Small intestine (tissue), 7 donors: ENCODE data around the gene BMPR2. TPM values are rescaled to one million over a fixed set of nuclear protein-coding genes. Genes with fewer than 3 reads are reported as not detected.

Experiments used
- DNase-seq, 2 donors: peaks; one replicate each; pipeline versions ENCODE4 v3.0.0 to v3.0.0-alpha.2; 2013
- FAIRE-seq: peaks from 2 replicates; lab custom pipeline; 2012; peaks lifted over from hg19 to GRCh38; lab: Jason Lieb, UNC
- H3K27ac ChIP-seq, 3 donors: one replicate each; pipeline ENCODE4 v1.5.1; 2013; ENCODE audit warnings: low read length in 2 of 3, mild to moderate bottlenecking in 2 of 3, control low read depth in 1 of 3, inconsistent platforms in 1 of 3, low read depth in 1 of 3, moderate library complexity in 1 of 3
- H3K27me3 ChIP-seq, 3 donors: one replicate each; pipeline ENCODE4 v1.6.1; 2013; ENCODE audit warnings: low read length in 3 of 3, inconsistent platforms in 1 of 3; ENCODE audit not compliant: control insufficient read depth in 3 of 3, insufficient read depth in 3 of 3
- H3K36me3 ChIP-seq, 3 donors: one replicate each; pipeline ENCODE4 v1.6.1; 2013; ENCODE audit warnings: low read length in 3 of 3, inconsistent platforms in 1 of 3, low read depth in 1 of 3, mild to moderate bottlenecking in 1 of 3, moderate library complexity in 1 of 3; ENCODE audit not compliant: control insufficient read depth in 3 of 3, insufficient read depth in 2 of 3
- H3K4me1 ChIP-seq, 3 donors: one replicate each; pipeline ENCODE4 v1.6.1; 2013; ENCODE audit warnings: low read length in 2 of 3, inconsistent platforms in 1 of 3, low read depth in 1 of 3, mild to moderate bottlenecking in 1 of 3, moderate library complexity in 1 of 3; ENCODE audit not compliant: control insufficient read depth in 3 of 3, insufficient read depth in 2 of 3
- H3K4me3 ChIP-seq, 3 donors: one replicate each; pipeline ENCODE4 v1.5.1; 2013; ENCODE audit warnings: low read length in 3 of 3, control low read depth in 1 of 3, inconsistent platforms in 1 of 3, low read depth in 1 of 3, mild to moderate bottlenecking in 1 of 3, moderate library complexity in 1 of 3
- H3K9me3 ChIP-seq, 2 donors: one replicate each; pipeline ENCODE4 v1.6.1; 2013; ENCODE audit warnings: low read depth in 1 of 2, low read length in 1 of 2; ENCODE audit not compliant: control insufficient read depth in 2 of 2, insufficient read depth in 1 of 2
- WGBS, 3 donors: extraction: QIAGEN DNeasy Blood & Tissue Kit; methylation state at CpG; one replicate each; pipeline ENCODE4 v1.1.7; 2013; 5-methylcytosine and 5-hydroxymethylcytosine counted together
- polyA plus RNA-seq, 4 donors: library from polyadenylated mRNA; stranded (reverse) in 3 of 4; unstranded in 1 of 4; fragments of 200-250 nt in 3 of 4; fragments of 120-200 nt in 1 of 4; gene quantifications; one replicate each; pipeline versions ENCODE4 v1.2.1 to v1.2.3, GENCODE V29; 2013
- donor health status: healthy with polysubstance abuse.
- donor health status: control.
- donor health status: control.
- donor health status: Bipolar disorder and iron deficiency.
- donor health status: healthy.

Gene BMPR2
- polyA plus RNA-seq, 4 donors, result 2.2 to 22.8 (median 6.5) TPM

DNA sequence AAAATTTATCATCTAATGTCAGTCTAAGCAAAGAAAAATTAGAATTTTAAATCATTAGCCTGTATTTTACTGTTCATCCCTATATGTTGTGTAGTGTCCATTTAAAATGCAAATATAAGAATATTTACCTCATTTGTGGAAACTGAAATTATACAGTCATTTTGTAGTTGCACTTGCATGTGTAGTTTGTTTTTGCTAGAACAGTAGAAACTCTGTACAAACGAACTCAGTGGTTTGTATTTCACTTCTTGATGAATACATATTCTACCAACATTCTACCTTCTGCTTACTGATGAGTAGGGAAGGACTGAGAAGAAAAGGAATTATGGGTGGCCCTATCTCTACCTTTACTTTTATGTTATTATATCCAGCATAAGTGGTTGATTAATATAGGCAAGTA is 29.7 kb downstream of the BMPR2 start:
- Histone ChIP-seq H3K4me1 (no peaks in the 10 kb centered on the region), H3K27me3 (no peaks in the 10 kb centered on the region), H3K9me3 (no peaks in the 10 kb centered on the region), H3K4me3 (no peak overlapping the region), H3K36me3 (peaks cover 0 to 12% (median 0%) of the 10 kb centered on the region in 3 donors), H3K27ac (no peak overlapping the region)
- DNase-seq (no peak), FAIRE-seq (no peak)
- 59 to 65% (median 62%) methylated on average over 1 of the region's 1 CpG for WGBS, 3 donors

DNA sequence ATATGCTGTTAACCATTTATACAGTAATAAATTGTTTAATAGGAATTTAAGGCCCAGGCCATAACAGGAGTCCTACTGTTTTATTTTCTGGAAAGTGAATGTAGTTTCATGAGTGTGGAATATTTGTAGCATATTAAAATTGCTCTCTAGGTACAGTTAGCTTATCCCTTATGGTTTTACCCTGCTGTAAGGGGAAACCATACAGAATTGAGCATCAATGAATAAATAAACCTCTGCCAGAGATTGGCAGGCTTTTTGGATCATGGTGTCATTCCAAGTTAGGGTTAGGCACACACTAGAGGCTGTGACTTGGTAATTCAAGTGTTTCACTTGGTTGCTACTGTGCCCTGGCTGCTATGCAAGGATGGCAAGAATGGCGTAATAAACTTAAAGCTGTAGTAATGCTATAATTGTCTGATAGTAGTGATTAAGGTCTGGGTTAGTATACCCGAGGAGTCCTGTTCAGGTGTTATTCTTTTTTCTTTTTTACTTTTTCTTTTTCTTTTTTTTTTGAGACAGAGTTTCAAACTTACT is 30.4 kb downstream of the BMPR2 start:
- FAIRE-seq, result no peak
- DNase-seq, result no peak
- H3K4me1 ChIP-seq, result no peaks in the 10 kb centered on the region
- H3K27ac ChIP-seq, result no peak overlapping the region
- H3K4me3 ChIP-seq, result no peak overlapping the region
- H3K9me3 ChIP-seq, result peaks cover 0 to 3% of the 10 kb centered on the region in 2 donors
- no peaks in the 10 kb centered on the region for H3K27me3 ChIP-seq
- 83 to 91% (median 83%) methylated on average over 2 of the region's 2 CpGs for whole genome bisulfite sequencing, 3 donors
- peaks cover 0 to 12% (median 0%) of the 10 kb centered on the region in 3 donors for H3K36me3 ChIP-seq

DNA sequence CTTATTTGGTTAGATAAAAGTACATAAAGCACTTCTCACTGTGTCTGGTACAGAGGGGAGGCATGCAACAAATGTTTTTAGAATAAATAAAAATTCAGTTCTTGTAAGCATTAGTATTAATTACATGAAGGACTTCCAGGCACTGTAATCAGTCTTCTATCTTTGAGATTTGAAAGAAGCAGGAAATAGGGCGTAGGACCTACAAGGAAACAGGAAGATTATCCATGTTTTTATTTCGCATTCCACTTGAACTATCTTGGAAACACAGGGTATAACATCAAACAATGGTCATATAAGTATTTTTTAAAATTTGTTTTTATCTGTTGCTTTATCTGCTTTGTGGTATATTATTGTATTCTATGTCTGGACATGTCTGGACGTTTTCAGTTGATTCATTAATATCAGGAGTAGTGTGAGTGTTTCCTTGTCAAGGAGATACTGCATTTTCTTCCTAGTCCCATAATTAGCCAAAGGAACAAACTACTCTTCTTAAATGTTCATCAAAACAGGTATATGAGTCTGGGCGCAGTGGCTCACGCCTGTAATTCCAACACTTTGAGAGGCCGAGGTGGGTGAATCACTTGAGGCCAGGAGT is 32.5 kb downstream of the BMPR2 start:
- WGBS, 3 donors, result 68 to 84% (median 81%) methylated on average over 6 of the region's 6 CpGs
- H3K4me3 ChIP-seq, result no peak overlapping the region
- DNase-seq (no peak), FAIRE-seq (no peak)
- peaks cover 0 to 3% of the 10 kb centered on the region in 2 donors for H3K9me3 ChIP-seq
- H3K4me1 ChIP-seq, result no peaks in the 10 kb centered on the region
- H3K36me3 ChIP-seq, result peaks cover 0 to 9% (median 0%) of the 10 kb centered on the region in 3 donors
- H3K27ac ChIP-seq, result no peak overlapping the region
- no peaks in the 10 kb centered on the region for H3K27me3 ChIP-seq

DNA sequence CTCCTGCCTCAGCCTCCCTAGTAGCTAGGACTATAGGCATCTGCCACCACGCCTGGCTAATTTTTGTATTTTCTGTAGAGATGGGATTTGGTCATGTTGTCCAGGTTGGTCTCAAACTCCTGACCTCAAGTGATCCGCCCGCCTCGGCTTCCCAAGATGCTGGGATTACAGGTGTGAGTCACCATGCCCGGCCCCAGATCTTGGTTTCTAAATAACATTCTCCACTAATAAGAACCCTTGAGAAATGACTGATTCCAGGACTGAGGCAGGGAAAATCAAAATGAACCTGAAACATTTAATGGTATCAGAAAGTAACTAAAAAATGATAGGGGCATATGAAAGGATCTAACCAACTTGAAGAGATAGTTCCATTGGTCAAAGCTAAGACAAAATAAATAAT is 34.0 kb downstream of the BMPR2 start:
- Histone ChIP-seq H3K4me1 (no peaks in the 10 kb centered on the region), H3K4me3 (no peak overlapping the region), H3K9me3 (peaks cover 0 to 3% of the 10 kb centered on the region in 2 donors), H3K27ac (no peak overlapping the region), H3K36me3 (peaks cover 0 to 5% (median 0%) of the 10 kb centered on the region in 3 donors), H3K27me3 (no peaks in the 10 kb centered on the region)
- FAIRE-seq (no peak), DNase-seq (no peak)
- WGBS, 3 donors, result 83 to 94% (median 88%) methylated on average over 5 of the region's 5 CpGs

DNA sequence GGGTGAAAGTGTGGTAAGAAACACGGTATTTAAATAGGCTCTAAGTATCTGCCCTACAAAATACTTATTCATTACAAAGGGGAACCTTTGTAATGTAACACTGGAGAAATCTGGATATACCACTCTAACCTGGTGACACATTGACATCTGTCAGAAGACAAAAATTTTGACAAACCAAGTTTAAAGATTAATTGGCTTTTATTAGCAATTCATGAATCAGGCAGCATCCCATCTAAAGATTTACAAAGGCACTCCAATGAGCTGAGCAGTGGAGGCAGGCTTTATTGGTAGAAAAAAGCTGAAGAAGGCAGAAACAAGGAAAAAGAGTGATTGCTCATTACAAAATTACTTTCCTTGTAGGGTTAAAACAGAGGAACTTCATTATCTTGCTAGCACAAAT is 35.0 kb downstream of the BMPR2 start:
- H3K27ac ChIP-seq, result no peak overlapping the region
- H3K36me3 ChIP-seq, result peaks cover 0 to 5% (median 0%) of the 10 kb centered on the region in 3 donors
- H3K9me3 ChIP-seq, result peaks cover 0 to 3% of the 10 kb centered on the region in 2 donors
- no peak for DNase-seq
- no peak for FAIRE-seq
- WGBS, 3 donors, result 73 to 93% (median 88%) methylated on average over 1 of the region's 1 CpG
- no peaks in the 10 kb centered on the region for H3K27me3 ChIP-seq
- H3K4me3 ChIP-seq, result no peak overlapping the region
- H3K4me1 ChIP-seq, result no peaks in the 10 kb centered on the region

DNA sequence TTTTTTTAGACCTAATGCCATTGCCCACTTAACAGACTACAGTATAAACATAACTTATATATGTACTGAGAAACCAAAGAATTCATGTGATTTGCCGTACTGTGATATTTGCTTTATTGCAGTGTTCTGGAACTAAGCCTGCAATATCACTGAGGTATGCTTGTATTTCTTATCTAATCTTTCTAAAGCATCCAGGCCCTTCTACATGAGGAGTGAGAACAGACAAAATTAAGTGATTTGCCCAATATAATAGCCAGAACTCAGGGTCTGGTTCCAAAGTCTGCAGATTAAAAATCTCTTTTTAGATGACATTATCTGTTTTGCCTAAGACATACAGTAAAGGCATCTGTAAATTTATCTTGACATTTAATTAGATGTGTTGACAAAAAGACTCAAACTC is 41.9 kb downstream of the BMPR2 start:
- FAIRE-seq (no peak), DNase-seq (peak in 1 of 2 donors; percentile 7)
- WGBS, 3 donors, result 30 to 64% (median 41%) methylated on average over 1 of the region's 1 CpG
- H3K4me1 ChIP-seq, result peaks cover 0 to 11% (median 3%) of the 10 kb centered on the region in 3 donors
- no peaks in the 10 kb centered on the region for H3K9me3 ChIP-seq
- H3K4me3 ChIP-seq, result no peak overlapping the region
- no peaks in the 10 kb centered on the region for H3K27me3 ChIP-seq
- no peak overlapping the region for H3K27ac ChIP-seq
- no peaks in the 10 kb centered on the region for H3K36me3 ChIP-seq

DNA sequence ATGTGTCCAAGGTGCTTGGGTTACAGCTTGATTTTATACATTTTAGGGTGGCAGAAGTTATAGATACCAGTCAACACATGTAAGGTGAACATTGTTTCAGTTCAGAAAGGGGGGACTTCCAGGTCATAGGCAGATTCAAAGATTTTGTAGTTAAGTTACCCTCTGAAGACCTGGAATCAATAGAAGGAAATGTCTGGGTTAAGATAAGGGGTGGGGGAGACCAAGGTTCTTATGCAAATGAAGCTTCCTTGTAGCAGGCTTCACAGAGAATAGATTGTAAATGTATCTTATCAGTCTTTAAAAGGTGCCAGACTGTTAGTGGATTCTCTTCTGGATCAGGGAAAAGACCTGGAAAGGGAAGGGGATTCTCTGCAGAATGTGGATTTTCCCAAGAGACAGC is 42.4 kb downstream of the BMPR2 start:
- DNase-seq, result peak; percentile 45 to 57
- FAIRE-seq, result no peak
- H3K27ac ChIP-seq, result no peak overlapping the region
- H3K9me3 ChIP-seq, result no peaks in the 10 kb centered on the region
- H3K4me3 ChIP-seq, result no peak overlapping the region
- peaks cover 0 to 11% (median 3%) of the 10 kb centered on the region in 3 donors for H3K4me1 ChIP-seq
- no peaks in the 10 kb centered on the region for H3K27me3 ChIP-seq
- H3K36me3 ChIP-seq, result no peaks in the 10 kb centered on the region

DNA sequence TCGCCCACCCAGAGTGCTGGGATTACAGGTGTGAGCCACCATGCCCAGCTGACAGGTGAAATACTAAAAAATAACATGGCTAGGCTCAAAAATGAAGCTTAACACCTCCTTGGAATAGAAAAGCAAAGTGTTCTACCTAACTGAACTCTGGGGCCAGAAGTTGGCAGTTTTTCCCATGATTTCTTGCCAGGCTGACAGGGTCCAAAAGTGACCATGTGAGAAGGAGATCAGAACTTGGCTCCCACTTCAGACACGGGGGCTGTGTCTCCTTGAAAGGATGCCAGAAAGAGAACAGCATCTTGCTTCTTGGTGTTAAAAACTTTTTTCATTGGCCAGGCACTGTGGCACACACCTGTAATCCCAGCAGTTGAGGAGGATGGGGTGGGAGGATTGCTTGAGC is 47.0 kb downstream of the BMPR2 start:
- H3K27ac ChIP-seq, result no peak overlapping the region
- H3K9me3 ChIP-seq, result no peaks in the 10 kb centered on the region
- no peak overlapping the region for H3K4me3 ChIP-seq
- WGBS, 3 donors, result 65 to 72% (median 68%) methylated on average over 2 of the region's 2 CpGs
- DNase-seq, result no peak
- no peak for FAIRE-seq
- H3K36me3 ChIP-seq, result no peaks in the 10 kb centered on the region
- no peaks in the 10 kb centered on the region for H3K27me3 ChIP-seq
- H3K4me1 ChIP-seq, result peaks cover 0 to 7% (median 0%) of the 10 kb centered on the region in 3 donors

DNA sequence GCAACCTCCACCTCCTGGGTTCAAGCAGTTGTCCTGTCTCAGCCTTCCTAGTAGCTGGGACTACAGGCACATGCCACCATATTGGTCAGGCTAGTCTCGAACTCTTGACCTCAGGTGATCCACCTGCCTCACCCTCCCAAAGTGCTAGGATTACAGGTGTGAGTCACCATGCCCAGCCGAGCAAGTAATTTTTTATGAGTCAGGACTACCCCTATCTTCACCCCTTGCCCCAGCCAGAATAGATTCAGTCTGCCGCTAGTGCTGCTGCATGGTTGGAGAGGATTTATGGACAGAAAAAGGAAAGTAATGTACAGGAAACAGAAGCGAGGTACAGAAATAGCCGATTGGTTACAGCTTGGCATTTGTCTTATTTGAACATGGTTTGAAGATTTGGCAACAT is 48.9 kb downstream of the BMPR2 start:
- Histone ChIP-seq H3K27me3 (no peaks in the 10 kb centered on the region), H3K36me3 (no peaks in the 10 kb centered on the region), H3K27ac (no peak overlapping the region), H3K9me3 (no peaks in the 10 kb centered on the region), H3K4me3 (no peak overlapping the region), H3K4me1 (no peaks in the 10 kb centered on the region)
- FAIRE-seq (no peak), DNase-seq (no peak)
- 72 to 86% (median 80%) methylated on average over 5 of the region's 5 CpGs for WGBS, 3 donors
